ENCODE results near the gene OVOL3.

GRCh38 chr19:36079389-36079945 lies 31.5 kb upstream of the OVOL3 start:
- TF ChIP-seq CTCF (conservative IDR thresholded peaks at IDR 0.05; ENCODE audit: low read length) = no peak
- no peak for TF ChIP-seq EZH2phosphoT487 (IDR thresholded peaks at IDR 0.05; ENCODE audit: borderline replicate concordance, low read depth, low read length)

Data from OCI-LY7 (cell line).